ENCODE results near the gene CMIP.
A peak's percentile ranks its signal among the peaks of the same experiment; 100 is the strongest.

CMIP gene

DNA sequence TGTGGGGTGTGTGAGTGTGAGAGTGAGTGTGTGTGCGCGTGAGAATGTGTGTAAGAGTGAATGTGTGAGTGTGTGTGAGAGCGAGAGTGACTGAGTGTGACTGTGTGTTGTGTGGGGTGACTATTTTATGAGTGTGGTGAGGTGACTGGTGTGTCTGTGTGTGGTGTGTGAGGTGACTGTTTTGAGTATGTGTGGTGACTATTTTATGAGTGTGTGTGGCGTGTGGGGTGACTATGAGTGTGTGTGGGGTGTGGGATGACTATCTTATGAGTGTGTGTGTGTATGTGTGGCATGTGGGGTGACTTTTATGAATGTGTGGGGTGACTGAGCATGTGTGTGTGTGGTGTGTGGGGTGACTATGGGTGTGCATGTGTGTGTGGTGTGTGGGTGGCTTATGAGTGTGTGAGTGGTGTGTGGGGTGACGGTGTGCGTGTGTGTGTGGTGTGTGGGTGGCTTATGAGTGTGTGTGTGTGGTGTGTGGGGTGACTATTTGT, 181.6 kb downstream of the CMIP start:
- H3K27ac ChIP-seq: peak overlapping the region; percentile 95
- peak; percentile 51 for DNase-seq (ENCODE audit: low read depth, low spot score)

DNA sequence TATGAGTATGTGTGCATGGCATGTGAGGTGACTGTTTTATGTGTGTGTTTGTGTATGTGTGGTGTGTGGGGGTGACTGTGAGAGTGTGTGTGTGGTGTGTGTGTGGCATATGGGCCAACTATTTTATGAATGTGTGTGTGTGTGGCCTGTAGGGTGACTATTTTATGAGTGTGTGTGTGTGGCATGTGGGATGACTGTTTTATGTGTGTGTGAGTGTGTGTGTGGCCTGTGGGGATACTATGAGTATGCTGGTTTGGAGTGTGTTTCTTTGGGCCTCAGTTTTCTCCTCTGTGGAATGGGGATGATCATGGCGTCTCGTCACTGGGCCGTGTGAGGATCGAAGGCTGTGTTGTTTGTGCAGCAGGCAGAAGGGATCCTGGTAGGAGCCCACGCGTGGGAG, 182.4 kb downstream of the CMIP start:
- peak; percentile 60 for DNase-seq (ENCODE audit: low read depth, low spot score)
- H3K27ac ChIP-seq: peak overlapping the region; percentile 95

DNA sequence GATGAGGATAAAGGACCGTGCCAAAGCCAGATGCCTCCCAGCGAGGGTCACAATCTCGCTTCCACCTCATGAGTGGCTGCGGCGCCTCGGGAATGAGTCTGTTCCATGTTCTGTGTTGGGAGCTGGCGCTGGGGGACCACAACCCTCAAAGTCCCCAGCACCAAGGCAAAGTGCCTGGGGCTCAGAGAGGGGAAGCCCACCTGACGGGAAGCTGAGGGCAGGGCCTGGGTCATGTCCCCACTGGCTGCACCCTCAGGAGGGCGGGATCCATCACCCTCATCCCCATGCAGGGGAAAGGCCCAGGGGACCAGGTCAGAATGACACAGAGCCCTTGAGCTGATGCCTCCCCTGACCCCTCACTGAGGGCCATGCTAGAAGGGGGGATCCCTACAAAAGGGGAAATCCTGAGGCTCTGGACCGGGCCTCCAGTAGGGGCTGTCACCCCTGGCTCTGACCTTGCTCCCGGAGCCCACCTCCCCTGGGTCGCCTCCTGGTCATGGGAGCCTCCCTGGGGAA, 183.2 kb downstream of the CMIP start:
- no peak for DNase-seq (ENCODE audit: low read depth, low spot score)
- no peak overlapping the region for H3K27ac ChIP-seq

DNA sequence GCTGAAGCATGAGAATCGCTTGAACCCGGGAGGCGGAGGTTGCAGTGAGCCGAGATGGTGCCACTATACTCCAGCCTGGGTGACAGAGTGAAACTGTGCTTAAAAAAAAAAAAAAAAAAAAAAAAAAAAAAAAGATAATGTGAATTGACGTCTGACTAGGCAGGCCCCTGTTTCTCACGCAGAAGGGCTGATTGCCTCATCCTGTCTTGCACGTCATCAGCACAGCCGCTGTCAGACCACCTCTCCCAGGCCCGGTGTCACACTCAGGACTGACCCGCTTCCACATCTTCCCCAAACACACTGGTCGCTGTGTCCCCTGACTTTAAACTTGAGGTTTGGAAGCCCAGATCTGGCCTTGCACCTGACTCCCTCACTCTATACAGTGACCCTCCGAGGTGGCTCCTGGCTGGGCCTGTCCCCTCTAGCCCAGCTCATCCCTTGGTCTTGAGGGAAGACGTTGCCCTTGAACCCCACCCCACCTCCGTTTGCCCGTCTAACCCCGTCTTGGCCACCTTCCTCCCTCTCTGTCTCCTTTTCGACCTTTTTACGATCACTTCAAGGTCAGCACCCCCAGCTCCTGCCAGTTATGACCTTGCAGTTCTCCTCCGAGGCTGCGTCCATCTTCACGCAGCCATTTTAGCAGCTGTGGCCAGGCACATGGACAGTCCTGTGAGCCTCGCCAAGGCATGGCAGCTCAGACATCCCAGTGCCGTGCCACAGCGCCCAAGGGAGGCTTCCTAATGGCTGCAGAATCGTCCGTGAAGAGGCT, 184.6 kb downstream of the CMIP start:
- no peak for DNase-seq (ENCODE audit: low read depth, low spot score)
- H3K27ac ChIP-seq: no peak overlapping the region

DNA sequence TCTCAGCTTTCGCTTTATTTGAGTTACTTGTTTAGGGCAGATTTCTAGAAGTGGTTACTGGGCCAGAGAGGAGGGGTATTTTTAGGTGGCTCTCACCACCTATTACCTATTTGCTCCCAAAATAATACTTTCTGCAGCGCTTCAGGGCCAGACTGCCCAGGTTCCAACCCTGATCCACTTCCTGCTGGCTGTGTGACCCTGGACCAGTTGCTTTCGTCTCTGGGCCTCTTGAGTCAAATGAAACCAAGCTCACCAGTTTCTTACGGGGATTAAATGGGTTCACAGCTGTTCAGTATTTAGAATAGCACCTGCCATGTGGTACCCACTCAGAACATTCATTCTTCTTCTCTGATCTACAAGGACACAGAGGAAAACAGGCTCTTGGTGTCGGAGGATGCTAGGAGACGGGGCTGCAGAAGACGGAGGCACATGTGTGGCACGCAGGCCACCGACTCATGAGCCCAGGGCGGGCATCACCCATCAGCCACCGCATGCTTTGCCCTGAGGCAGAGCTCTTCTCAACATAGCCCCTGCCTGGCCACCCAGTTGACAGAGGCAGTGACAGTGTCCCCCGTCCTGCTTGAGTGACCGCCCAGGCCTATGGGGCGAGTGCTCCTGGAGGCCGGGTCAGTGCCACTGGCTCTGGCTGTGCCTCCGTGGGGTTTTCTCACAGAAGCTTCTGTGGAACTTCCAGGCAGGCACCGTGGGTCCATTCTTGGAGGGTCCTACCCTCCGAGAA, 185.5 kb downstream of the CMIP start:
- DNase-seq (ENCODE audit: low read depth, low spot score): no peak
- no peak overlapping the region for H3K27ac ChIP-seq

DNA sequence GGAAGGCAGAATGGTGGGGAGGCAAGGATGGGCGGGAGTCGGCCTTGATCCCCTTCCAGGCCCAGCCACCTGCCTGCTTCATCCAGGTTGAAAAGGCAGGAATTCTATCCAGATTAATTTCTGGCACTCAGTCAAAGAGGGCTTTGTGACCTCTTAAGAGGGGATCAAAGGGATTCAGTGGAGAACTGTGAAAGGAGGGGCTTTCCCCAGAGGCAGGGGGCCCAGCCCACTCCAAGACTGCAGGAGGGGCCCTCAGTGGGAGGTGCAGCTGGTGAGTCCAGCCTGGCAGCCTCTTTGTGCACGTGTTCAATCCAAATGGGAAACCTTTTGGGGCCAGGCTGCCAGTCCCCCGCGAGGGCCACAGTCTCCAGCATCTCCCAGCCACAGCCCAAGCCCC, 186.0 kb downstream of the CMIP start:
- H3K27ac ChIP-seq: no peak overlapping the region
- no peak for DNase-seq (ENCODE audit: low read depth, low spot score)

DNA sequence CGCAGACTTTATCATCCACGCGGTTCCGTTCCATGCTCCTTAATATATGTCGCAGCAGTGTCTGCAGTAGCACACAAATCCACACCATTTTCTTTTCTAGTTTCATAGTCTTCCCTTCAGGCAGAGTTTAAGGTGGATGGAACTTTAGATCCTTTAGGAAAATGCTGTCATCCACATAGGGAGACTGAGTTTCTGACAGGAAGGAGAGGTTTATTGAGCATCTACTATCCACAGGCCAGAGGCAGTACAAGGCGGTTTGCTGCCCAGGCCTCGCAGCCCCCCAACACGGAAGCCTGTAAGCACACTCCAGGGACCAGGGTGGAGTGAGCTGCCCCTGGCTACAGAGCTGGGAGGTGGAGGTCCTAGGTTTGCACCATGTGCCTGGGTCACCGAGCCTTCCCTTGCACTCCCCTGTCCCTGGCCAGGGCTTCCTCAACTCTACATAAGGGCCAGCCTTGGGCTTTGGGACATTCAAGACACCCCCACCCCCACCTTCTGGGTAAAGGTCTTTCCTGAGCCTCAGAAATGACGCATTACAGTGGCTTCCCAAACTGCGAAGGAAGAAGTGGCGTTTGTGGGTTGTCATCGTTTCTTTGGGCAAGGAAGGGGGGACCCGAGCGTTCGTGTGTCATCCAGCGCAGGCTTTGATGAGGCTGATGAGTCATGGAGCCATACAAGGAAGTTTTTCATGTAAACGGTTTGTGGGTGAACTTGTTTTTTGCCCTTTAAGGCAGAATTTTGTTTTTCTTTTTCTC, 188.0 kb downstream of the CMIP start:
- DNase-seq (ENCODE audit: low read depth, low spot score): peak; percentile 60
- H3K27ac ChIP-seq: peak overlapping the region; percentile 18

DNA sequence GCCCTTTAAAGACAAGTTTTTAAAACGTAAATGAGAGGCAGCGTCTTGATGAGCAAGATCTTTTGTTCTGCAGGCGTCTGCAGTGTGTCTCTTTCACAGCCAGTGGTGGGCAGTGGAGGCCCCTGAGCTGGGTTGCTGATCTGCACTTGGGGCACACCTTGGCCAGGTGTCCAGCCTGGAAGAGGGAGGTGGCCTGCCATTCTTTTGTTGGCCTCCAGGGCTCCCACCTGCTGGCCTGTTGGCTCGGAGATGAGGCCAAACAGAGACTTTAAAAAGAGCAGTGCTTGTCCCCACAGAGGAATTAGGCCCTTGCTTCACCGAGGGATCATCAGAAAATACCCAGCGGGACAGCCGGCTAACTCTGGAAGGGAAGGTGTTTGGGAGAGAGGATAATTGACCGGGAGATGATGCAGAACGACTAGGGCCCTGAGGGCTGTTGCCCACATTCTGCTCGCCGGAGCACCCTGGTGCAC, 188.6 kb downstream of the CMIP start:
- peak overlapping the region; percentile 18 for H3K27ac ChIP-seq
- no peak for DNase-seq (ENCODE audit: low read depth, low spot score)

DNA sequence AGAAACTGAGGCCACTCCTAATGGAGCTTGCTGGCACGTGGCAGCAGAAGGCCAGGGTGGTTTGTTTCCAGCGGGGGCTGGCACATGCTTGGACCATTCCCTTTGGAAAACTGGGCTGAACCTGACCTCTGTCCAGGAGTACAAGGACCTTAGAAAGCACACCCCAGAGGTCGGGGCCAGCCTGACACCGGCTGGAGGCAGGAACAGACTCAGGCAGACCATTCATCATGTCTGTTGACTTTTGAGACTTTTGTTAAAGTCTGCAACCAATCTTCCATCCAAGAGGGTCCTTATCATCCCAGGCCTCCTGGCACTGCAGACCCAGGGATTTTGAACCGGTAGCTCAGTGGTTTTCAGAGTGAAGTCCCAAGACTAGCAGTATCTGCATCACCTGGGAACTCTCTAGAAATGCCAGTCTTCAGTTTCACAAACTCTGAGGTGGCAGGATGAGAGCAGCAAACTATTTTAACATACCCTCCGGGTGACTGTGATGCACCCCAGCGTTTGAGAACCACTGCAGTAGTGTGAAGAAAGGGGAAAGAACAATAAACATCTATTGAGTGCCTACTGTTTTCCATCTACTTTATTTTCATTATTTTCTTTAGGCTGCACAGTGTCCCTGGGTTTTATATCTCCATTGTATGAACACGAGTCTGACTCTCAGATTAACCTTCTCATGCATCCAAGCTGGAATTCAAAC, 189.2 kb downstream of the CMIP start:
- no peak overlapping the region for H3K27ac ChIP-seq
- no peak for DNase-seq (ENCODE audit: low read depth, low spot score)

DNA sequence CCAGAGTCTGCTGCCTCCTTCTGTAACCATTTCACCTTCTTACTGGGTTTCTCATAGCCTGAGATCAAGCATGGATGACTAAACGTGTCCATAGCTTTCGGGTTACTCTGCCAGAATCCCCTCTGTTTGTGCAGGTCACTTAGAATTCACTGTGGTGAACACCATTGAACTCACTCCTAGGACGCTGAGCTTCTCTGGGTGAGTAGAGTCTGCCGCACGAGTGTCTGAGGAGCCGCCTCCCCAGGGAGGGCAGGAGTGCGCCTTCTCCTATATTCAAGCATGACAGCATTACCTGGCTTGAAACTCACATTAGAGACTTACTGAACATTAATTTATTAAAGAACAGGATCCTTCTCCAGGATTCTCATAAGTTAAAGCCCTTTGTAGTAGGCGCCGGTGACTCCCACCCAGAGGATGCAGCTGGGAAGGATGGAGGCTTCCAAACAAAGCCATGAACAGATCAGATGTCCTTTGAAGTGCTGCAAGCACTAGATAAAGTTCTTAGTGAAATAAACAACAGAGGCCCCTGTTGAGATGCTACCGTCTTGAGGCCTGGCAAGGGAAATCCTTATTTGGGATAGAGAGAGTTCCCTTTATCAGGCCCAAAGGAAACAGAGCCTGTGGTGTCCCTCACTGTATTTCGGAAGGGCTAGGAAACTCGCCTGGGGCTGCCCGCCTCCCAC, 189.9 kb downstream of the CMIP start:
- no peak overlapping the region for H3K27ac ChIP-seq

DNA sequence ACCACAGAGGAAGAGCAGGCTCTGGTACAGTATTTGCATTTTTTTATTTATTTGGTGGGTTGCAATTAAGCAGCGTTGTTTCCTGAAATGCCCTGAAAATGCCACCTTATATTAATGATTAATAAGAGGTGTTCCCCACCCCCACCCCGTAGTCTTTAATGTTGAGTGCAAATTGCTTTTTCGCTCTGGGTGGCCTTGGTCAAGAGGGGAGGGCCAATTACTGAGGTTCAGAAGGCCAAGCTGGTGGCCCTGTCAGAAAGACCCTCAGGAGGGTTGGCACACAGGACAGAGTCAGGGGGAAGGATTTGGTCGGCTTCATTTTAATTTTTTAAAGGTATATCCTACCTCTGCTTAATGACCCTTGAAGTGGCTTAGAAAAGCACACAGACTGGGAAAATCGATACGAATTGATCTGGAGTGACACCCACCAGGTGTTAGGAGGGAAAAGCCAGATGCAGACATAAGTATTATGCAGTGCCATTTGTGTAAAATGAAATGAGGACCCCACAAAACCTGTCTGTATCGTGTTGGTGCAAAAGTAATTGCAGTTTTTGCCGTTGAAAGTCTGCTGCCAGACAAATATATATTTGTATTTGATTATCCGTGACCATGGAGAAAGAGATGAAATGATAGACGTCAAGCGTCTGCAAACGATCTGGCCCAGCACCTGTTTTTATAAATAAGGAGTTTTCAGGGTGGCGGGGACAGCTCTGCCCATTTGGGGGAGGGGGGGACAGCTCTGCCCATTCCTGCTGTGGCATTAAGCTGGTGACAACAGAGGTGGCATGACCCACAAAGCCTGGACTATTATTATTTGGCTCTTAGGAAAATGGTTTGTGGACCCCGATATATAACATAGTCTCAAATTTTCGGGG, 190.7 kb downstream of the CMIP start:
- no peak for DNase-seq (ENCODE audit: low read depth, low spot score)
- H3K27ac ChIP-seq: no peak overlapping the region

More for the DNA sequence above, 189.9 kb downstream of the CMIP start:
- DNase-seq (ENCODE audit: low read depth, low spot score): no peak

DNA sequence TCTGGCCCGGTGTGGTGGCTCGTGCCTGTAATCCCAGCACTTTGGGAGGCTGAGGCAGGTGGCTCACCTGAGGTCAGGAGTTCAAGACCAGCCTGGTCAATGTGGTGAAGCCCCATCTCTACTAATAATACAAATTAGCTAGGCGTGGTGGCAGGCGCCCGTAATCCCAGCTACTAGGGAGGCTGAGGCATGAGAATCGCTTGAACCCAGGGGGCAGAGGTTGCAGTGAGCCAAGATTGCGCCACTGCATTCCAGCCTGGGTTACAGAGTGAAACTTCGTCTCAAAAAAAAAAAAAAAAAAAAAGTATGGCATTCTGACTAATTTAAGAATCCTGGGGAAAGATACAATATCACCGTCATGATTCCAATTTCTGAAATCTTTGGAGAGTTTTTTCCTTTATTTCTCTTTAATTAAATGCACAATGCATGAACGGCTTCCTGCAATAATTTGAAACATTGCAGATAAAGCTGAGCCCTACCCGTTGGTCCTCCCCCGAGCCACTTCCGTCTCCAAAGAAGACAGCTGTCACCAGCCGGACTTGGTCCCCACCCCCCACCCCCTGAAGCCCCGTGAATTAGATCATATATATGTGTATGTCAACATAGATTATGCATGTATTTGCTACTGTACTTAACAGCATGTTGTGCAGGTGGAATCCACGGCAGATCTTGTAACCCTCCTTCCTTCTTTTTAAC, 191.8 kb downstream of the CMIP start:
- no peak for DNase-seq (ENCODE audit: low read depth, low spot score)
- no peak overlapping the region for H3K27ac ChIP-seq

DNA sequence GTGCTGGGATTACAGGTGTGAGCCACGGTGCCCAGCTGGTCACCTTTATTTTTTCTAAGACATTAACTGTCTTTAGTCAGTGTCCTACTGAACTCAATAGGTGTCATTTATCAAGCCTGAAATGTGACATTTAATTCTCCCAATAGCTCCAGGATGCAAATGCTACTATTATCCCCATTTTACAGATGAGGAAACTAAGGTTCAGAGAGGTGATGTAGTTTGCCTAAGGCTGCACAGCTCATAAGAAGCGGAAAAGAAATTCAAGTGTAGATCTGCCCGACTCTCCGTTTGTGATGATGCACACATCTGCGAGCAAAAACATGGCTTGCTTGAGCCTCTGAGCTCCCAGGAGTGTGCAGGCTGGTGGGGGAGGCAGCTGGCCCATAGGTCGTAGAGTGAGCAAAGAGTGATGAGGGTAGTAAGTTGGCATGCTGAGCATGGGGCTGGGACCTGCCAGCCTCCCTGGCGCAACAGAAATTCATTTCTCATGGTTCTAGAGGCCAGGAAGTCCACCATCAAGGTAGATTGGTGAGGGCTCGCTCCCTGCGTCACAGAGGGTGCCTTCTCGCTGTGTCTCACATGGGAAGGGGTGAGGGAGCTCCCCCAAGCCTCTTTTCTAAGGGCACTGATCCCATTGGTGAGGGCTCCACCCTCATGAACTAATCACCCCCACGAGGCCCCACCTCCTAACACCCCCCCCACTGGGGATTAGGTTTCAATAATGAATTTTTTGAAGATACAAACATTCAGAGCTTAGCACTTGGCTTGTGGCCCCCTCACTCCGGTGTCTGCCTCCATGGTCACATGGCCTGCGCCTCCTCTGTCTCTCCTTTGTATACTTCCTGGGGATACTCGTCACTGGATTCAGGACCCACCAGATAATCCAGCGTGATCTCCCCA, 193.0 kb downstream of the CMIP start:
- H3K27ac ChIP-seq: no peak overlapping the region
- DNase-seq (ENCODE audit: low read depth, low spot score): no peak

DNA sequence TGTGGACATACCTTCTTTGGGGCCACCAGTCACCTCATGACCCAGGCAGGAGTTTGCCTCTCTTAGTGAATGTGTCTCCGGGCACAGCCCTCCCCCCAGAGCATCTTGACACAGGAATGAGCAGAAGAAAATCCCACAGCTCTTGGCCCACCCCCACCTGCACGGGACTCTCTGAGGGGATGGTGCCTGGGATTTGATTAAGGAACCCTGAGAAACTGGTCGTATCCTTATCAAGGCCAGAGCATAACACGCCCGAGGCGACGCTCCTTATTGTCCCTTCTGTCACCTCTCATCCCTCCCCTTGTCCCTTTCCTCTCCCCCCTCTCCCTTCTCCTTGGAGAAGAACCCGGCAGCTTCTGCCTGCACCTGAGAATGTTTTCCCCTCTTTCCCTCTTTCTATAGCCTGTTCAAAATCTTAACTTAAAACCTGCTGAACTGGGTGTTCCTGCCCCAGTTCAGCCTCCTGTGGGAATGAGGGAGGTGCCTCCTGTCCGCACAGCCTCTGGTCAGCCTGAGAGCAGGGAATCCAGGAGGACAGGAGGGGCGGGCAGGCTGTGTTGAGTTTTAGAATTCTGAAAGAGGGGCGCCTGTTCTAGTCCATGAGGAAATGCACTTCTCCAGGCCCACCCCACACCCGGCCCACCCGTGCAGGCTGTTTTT, 193.8 kb downstream of the CMIP start:
- H3K27ac ChIP-seq: no peak overlapping the region
- no peak for DNase-seq (ENCODE audit: low read depth, low spot score)

DNA sequence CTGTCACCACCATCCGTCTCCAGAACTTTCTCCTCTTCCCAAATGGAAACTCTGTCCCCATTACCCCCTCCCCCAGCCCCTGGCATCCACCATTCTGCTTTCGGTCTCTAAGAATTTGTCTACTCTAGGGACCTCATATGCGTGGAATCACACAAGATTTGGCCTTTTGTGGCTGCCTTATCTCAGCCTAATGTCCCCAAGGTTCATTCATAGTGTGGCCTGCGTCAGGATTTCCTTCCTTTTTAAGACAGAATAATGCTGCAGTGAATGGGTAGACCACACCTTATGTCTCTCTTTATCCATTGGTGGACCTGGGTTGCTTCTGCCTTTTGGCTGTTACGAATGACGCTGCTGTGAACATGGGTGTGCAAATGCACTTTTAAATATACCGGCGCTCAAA, 194.7 kb downstream of the CMIP start:
- no peak for DNase-seq (ENCODE audit: low read depth, low spot score)
- no peak overlapping the region for H3K27ac ChIP-seq

DNA sequence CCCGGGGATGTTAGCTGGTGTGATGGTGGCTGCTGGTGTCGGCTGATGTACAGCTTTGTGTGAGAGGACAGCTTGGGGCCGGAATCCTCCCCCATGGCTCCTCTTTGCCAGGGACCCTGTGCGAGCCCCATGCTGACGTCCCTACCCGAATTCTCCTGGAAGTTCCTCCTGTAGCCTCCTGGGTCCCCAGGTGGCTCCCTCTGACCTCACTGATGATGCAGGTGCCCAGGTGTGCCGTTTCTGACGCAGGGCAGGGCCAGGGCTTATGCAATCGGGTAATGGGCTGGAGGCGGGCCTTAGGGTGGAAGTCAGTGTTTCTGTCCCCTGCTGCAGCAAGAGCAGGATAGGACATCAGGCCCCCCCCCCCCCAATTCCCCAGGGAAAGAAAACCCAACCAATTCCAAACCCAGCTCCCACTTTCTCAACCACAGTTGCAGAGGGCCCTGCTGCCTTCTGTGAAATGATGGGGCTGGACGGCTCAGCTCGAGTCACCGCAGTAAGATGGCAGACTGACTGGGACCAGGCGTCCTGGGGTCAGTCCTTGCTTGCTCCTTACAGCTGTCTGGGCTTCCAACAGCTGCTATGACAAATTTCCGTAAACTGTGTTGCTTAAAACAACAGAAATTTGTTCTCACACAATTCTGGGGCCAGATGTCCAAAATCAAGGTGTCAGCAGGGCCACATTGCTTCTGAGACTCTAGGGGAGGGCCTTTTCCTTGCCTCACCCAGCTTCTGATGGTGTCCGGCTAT, 195.5 kb downstream of the CMIP start:
- no peak for DNase-seq (ENCODE audit: low read depth, low spot score)
- H3K27ac ChIP-seq: no peak overlapping the region

Measured in epithelial cell of prostate (primary cell).